NB4 (cell line): ENCODE data around the gene DDX53.

Experiments
- DNase-seq: peaks from one replicate; pipeline ENCODE4 v3.0.0; 2010; ENCODE audit warnings: low read depth
- H3K4me3 ChIP-seq: one replicate; pipeline ENCODE4 v1.5.1; 2011; ENCODE audit warnings: mild to moderate bottlenecking, low read depth, low read length, moderate library complexity
- CTCF ChIP-seq: IDR thresholded peaks from one replicate; pipeline ENCODE4 v1.5.1; 2012; ENCODE audit warnings: low read depth, low read length
- MAX ChIP-seq: IDR thresholded peaks from 2 replicates; pipeline ENCODE4 v1.6.1; 2011; ENCODE audit warnings: low read depth, low read length
- MYC ChIP-seq: IDR thresholded peaks from 2 replicates; pipeline ENCODE4 v1.6.1; 2011; ENCODE audit warnings: low read depth, low read length
- POLR2A ChIP-seq: IDR thresholded peaks from 2 replicates; pipeline ENCODE4 v1.6.1; 2011; ENCODE audit warnings: mild to moderate bottlenecking; ENCODE audit not compliant: insufficient read length; ENCODE audit errors: extremely low read depth

DDX53 gene

GRCh38 chrX:23013366-23013765 is 13.6 kb downstream of the DDX53 start:
- TF ChIP-seq MAX (no peak), POLR2A (no peak), MYC (no peak), CTCF (no peak)
- H3K4me3 ChIP-seq, result no peak overlapping the region
- no peak for DNase-seq

- TF ChIP-seq POLR2A (no peak), MAX (no peak), MYC (no peak), CTCF (no peak)
- no peak for DNase-seq
Observed at GRCh38 chrX:23031600-23031999, 31.8 kb downstream of the DDX53 start.

GRCh38 chrX:23035493-23035892 is 35.7 kb downstream of the DDX53 start:
- TF ChIP-seq CTCF (no peak), MYC (no peak), POLR2A (no peak), MAX (no peak)
- DNase-seq, result peak; percentile 0
- no peak overlapping the region for H3K4me3 ChIP-seq

More at GRCh38 chrX:23031600-23031999, 31.8 kb downstream of the DDX53 start:
- H3K4me3 ChIP-seq, result no peak overlapping the region

- TF ChIP-seq POLR2A (no peak), MAX (no peak), CTCF (no peak), MYC (no peak)
- no peak for DNase-seq
- no peak overlapping the region for H3K4me3 ChIP-seq
Observed at GRCh38 chrX:23046443-23046842, 46.7 kb downstream of the DDX53 start.

- H3K4me3 ChIP-seq, result no peak overlapping the region
- no peak for DNase-seq
- TF ChIP-seq MAX (no peak), CTCF (no peak), POLR2A (no peak), MYC (no peak)
Observed at GRCh38 chrX:23048806-23049573, 49.2 kb downstream of the DDX53 start.
